ENCODE results near the gene FMO3. TPM values are rescaled to one million over a fixed set of nuclear protein-coding genes. Genes with fewer than 3 reads are reported as not detected.

Gene FMO3
- total RNA-seq, 1 experiment from 2014 or later, result not detected

- intact Hi-C loops (cut with micrococcal nuclease; ENCODE audit: unreplicated experiment), result no loop called here
- POLR2A ChIA-PET (ENCODE audit: unreplicated experiment), result no interaction called here
Measured at GRCh38 chr1:171138980-171139379, 48.3 kb downstream of the FMO3 start.

GRCh38 chr1:171139890-171140289 lies 49.2 kb downstream of the FMO3 start:
- H3K9me3 ChIP-seq (ENCODE audit: insufficient read depth, low read depth), result no peaks in the 10 kb centered on the region
- H3K27me3 ChIP-seq (ENCODE audit: insufficient read depth, low read depth), result no peaks in the 10 kb centered on the region
- H3K9me2 ChIP-seq (ENCODE audit: insufficient read depth), result no peaks in the 10 kb centered on the region
- ChIA-PET CTCF (no interaction called here), POLR2A (ENCODE audit: unreplicated experiment) (no interaction called here)
- TF ChIP-seq CTCF (conservative IDR thresholded peaks at IDR 0.05) (no peak), EZH2 (IDR thresholded peaks at IDR 0.05; ENCODE audit: low read depth) (no peak)
- H4K20me1 ChIP-seq (ENCODE audit: insufficient read depth), result no peaks in the 10 kb centered on the region
- H3F3A ChIP-seq (ENCODE audit: insufficient read depth, low read depth), result no peaks in the 10 kb centered on the region
- H2AFZ ChIP-seq, result no peak overlapping the region
- DNase-seq, result no peak
- no peaks in the 10 kb centered on the region for H3K79me2 ChIP-seq (ENCODE audit: low read depth)
- no peaks in the 10 kb centered on the region for H3K36me3 ChIP-seq (ENCODE audit: low read depth)
- intact Hi-C loops (cut with micrococcal nuclease; ENCODE audit: unreplicated experiment), result no loop called here
- BruUV-seq (replicated peaks), result no TSS peak
- H3K27ac ChIP-seq, result no peak overlapping the region
- H3K4me3 ChIP-seq, result no peak overlapping the region
- H3K4me2 ChIP-seq, result no peak overlapping the region
- H3K4me1 ChIP-seq (replicated peaks; ENCODE audit: insufficient read depth), result no peaks in the 10 kb centered on the region

More at GRCh38 chr1:171138980-171139379, 48.3 kb downstream of the FMO3 start:
- Histone ChIP-seq H2AFZ (no peak overlapping the region), H3K9me2 (ENCODE audit: insufficient read depth) (no peaks in the 10 kb centered on the region), H3K4me2 (no peak overlapping the region), H3K9me3 (ENCODE audit: insufficient read depth, low read depth) (no peaks in the 10 kb centered on the region), H3K4me1 (replicated peaks; ENCODE audit: insufficient read depth) (no peaks in the 10 kb centered on the region), H3K4me3 (no peak overlapping the region), H4K20me1 (ENCODE audit: insufficient read depth) (no peaks in the 10 kb centered on the region), H3K36me3 (ENCODE audit: low read depth) (no peaks in the 10 kb centered on the region), H3K27me3 (ENCODE audit: insufficient read depth, low read depth) (no peaks in the 10 kb centered on the region), H3K79me2 (ENCODE audit: low read depth) (no peaks in the 10 kb centered on the region), H3K27ac (no peak overlapping the region), H3F3A (ENCODE audit: insufficient read depth, low read depth) (no peaks in the 10 kb centered on the region)
- CTCF ChIA-PET, result no interaction called here
- TF ChIP-seq EZH2 (IDR thresholded peaks at IDR 0.05; ENCODE audit: low read depth), result no peak
- TF ChIP-seq CTCF (conservative IDR thresholded peaks at IDR 0.05), result no peak
- DNase-seq, result no peak
- BruUV-seq (replicated peaks), result no TSS peak

GRCh38 chr1:171140401-171140800 lies 49.7 kb downstream of the FMO3 start:
- CTCF ChIA-PET, result no interaction called here
- no peak overlapping the region for H3K4me3 ChIP-seq
- no peaks in the 10 kb centered on the region for H4K20me1 ChIP-seq (ENCODE audit: insufficient read depth)
- DNase-seq, result no peak
- H3K27me3 ChIP-seq (ENCODE audit: insufficient read depth, low read depth), result no peaks in the 10 kb centered on the region
- POLR2A ChIA-PET (ENCODE audit: unreplicated experiment), result no interaction called here
- H3K27ac ChIP-seq, result no peak overlapping the region
- no peaks in the 10 kb centered on the region for H3K9me2 ChIP-seq (ENCODE audit: insufficient read depth)
- no peak overlapping the region for H2AFZ ChIP-seq
- H3F3A ChIP-seq (ENCODE audit: insufficient read depth, low read depth), result no peaks in the 10 kb centered on the region
- intact Hi-C loops (cut with micrococcal nuclease; ENCODE audit: unreplicated experiment), result no loop called here
- H3K4me2 ChIP-seq, result no peak overlapping the region
- H3K79me2 ChIP-seq (ENCODE audit: low read depth), result no peaks in the 10 kb centered on the region
- no TSS peak for BruUV-seq (replicated peaks)
- no peak for TF ChIP-seq CTCF (conservative IDR thresholded peaks at IDR 0.05)
- TF ChIP-seq EZH2 (IDR thresholded peaks at IDR 0.05; ENCODE audit: low read depth), result no peak
- no peaks in the 10 kb centered on the region for H3K4me1 ChIP-seq (replicated peaks; ENCODE audit: insufficient read depth)
- H3K9me3 ChIP-seq (ENCODE audit: insufficient read depth, low read depth), result no peaks in the 10 kb centered on the region
- no peaks in the 10 kb centered on the region for H3K36me3 ChIP-seq (ENCODE audit: low read depth)
